Measurements from ENCODE around the gene COL25A1. TPM values are rescaled to one million over a fixed set of nuclear protein-coding genes. Genes with fewer than 3 reads are reported as not detected.

Gene COL25A1
- polyA plus RNA-seq, 1 experiment = not detected

DNA sequence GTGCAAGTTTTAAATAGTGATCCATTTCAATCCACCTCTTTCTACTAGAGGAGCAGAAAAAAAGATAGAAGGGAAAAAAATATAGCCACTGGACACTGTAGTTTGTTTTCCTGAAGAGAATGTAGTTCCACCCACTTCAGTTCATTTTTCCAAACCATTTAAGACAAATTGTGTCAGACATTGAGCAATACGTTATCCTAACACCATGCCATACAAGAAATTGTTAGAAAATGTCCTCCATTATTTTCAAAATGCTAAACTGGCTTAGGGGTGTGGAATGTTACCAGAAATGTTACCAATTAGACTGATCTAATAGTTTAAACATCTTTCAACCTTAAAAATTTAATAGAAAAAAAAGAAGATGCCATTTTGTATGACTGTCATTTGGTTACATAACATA lies 491.0 kb downstream of the COL25A1 start:
- no peak for DNase-seq (ENCODE audit: low read depth)
- TF ChIP-seq, protein P1, sequence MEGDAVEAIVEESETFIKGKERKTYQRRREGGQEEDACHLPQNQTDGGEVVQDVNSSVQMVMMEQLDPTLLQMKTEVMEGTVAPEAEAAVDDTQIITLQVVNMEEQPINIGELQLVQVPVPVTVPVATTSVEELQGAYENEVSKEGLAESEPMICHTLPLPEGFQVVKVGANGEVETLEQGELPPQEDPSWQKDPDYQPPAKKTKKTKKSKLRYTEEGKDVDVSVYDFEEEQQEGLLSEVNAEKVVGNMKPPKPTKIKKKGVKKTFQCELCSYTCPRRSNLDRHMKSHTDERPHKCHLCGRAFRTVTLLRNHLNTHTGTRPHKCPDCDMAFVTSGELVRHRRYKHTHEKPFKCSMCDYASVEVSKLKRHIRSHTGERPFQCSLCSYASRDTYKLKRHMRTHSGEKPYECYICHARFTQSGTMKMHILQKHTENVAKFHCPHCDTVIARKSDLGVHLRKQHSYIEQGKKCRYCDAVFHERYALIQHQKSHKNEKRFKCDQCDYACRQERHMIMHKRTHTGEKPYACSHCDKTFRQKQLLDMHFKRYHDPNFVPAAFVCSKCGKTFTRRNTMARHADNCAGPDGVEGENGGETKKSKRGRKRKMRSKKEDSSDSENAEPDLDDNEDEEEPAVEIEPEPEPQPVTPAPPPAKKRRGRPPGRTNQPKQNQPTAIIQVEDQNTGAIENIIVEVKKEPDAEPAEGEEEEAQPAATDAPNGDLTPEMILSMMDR (IDR thresholded peaks at IDR 0.05; ENCODE audit: insufficient read depth, low read depth, low read length) = no peak
- no peak overlapping the region for H3K4me3 ChIP-seq (ENCODE audit: low read depth, low read length)
- H3K27me3 ChIP-seq (ENCODE audit: control insufficient read depth, insufficient read depth, low read length) = no peaks in the 10 kb centered on the region
- CTCF ChIA-PET = no interaction called here
- H3K36me3 ChIP-seq (ENCODE audit: control insufficient read depth, insufficient read depth, low read length) = no peaks in the 10 kb centered on the region
- POLR2A ChIA-PET = no interaction called here

DNA sequence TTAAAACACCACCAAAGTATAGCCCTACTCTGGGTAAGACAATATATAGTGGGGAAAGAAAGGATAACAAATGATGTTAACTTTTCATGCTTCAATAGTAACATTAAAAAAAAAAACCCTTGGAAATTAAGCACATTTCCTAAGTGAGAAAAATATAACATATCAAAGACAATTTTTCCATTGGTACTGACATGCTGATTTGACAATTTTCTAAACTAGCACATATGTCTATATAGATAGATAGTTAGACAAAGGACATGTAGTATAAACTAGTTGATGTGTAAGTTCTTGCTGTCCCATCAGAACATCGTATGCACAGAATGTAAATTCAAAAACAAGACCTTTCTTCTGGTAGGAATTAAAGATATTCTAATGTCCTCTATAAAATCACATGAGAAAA lies 492.4 kb downstream of the COL25A1 start:
- ChIA-PET CTCF (no interaction called here), POLR2A (no interaction called here)
- no peaks in the 10 kb centered on the region for H3K27me3 ChIP-seq (ENCODE audit: control insufficient read depth, insufficient read depth, low read length)
- no peak for DNase-seq (ENCODE audit: low read depth)
- H3K36me3 ChIP-seq (ENCODE audit: control insufficient read depth, insufficient read depth, low read length) = no peaks in the 10 kb centered on the region
- no peak overlapping the region for H3K4me3 ChIP-seq (ENCODE audit: low read depth, low read length)
- TF ChIP-seq, protein P1 (IDR thresholded peaks at IDR 0.05; ENCODE audit: insufficient read depth, low read depth, low read length) = no peak

DNA sequence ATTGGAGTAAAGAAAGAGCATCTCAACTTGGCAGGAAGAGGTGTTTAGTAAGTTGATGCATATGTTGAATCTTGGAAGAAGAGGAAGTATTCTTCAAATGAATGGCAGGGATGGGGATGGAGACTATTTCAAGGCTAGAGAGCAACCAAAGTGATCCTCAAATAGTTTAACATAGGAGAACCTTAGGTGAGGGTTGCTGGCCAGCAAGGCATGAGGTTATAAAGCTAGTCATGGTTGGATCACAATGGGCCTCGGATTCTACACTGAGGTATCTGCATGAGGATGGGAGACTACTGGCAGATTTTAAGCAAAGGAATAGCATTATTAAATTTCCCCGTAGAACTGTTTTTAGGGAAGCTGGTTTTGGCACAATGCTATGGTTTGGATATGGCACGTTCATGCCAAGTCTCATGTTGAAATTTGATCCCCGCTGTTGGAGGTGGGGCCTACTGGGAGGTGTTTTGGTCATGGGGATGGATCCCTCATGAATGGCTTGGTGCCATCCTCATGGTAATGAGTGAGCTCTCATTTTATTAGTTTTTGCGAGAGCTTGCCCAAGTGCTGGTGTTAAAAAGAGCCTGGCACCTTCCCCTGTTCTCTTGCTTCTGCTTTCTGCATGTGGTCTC lies 497.7 kb downstream of the COL25A1 start:
- TF ChIP-seq, protein P1 (IDR thresholded peaks at IDR 0.05; ENCODE audit: insufficient read depth, low read depth, low read length) = no peak
- POLR2A ChIA-PET = no interaction called here
- CTCF ChIA-PET = no interaction called here
- Histone ChIP-seq H3K36me3 (ENCODE audit: control insufficient read depth, insufficient read depth, low read length) (no peaks in the 10 kb centered on the region), H3K4me3 (ENCODE audit: low read depth, low read length) (no peak overlapping the region), H3K27me3 (ENCODE audit: control insufficient read depth, insufficient read depth, low read length) (no peaks in the 10 kb centered on the region)
- DNase-seq (ENCODE audit: low read depth) = no peak

DNA sequence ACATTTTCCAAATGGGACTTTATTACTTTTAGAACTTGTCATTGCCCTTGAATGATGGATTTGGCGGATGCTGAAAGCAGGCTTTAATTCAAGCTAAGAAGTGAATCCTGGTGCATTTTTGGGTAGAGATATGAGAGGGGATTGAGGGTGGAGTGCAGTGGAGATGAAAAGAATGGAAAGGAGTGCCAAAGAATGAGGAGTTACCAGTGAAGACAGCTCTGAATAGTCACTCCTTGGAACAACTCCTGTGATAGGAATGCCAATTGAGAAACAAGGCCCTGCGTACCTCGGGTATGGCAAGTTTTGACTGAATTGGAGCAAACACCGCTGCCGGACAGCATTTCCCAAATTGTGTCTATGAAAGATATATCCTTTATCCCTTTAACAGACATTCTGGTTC lies 503.2 kb downstream of the COL25A1 start:
- Histone ChIP-seq H3K27me3 (ENCODE audit: control insufficient read depth, insufficient read depth, low read length) (no peaks in the 10 kb centered on the region), H3K4me3 (ENCODE audit: low read depth, low read length) (no peak overlapping the region), H3K36me3 (ENCODE audit: control insufficient read depth, insufficient read depth, low read length) (no peaks in the 10 kb centered on the region)
- DNase-seq (ENCODE audit: low read depth) = no peak
- TF ChIP-seq, protein P1 (IDR thresholded peaks at IDR 0.05; ENCODE audit: insufficient read depth, low read depth, low read length) = no peak
- ChIA-PET POLR2A (no interaction called here), CTCF (no interaction called here)

DNA sequence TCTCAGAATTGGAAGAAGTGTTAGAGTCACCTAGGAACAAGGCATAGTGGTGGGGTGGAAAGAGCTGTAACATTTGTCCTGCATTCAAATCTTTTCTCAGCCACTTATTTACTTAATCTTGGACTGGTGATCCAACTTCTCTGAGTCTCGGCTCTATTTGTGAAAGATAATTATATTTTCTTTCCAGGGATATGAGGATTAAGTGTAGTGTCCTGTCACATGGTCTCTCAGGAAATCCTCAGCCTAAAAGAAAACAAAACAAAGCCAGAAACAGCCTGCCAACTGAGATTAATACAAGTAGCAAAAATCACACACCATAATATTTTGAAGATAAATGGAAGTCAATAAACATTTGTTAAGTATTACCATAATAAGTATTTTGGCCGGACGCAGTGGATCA lies 506.3 kb downstream of the COL25A1 start:
- Histone ChIP-seq H3K27me3 (ENCODE audit: control insufficient read depth, insufficient read depth, low read length) (no peaks in the 10 kb centered on the region), H3K36me3 (ENCODE audit: control insufficient read depth, insufficient read depth, low read length) (no peaks in the 10 kb centered on the region), H3K4me3 (ENCODE audit: low read depth, low read length) (no peak overlapping the region)
- no peak for DNase-seq (ENCODE audit: low read depth)
- ChIA-PET POLR2A (no interaction called here), CTCF (no interaction called here)
- TF ChIP-seq, protein P1 (IDR thresholded peaks at IDR 0.05; ENCODE audit: insufficient read depth, low read depth, low read length) = no peak

All from BJ (cell line).